Lung (tissue), 12 donors: Measurements from ENCODE around the gene HECTD4. TPM values are rescaled to one million over a fixed set of nuclear protein-coding genes. Genes with fewer than 3 reads are reported as not detected.
A peak's percentile ranks its signal among the peaks of the same experiment; 100 is the strongest.

Source experiments
- ATAC-seq: fragments of 200-7000 bp; cut with Tn5 transposase; one replicate; pipeline ENCODE4 v1.9.1; 2020; ENCODE audit warnings: moderate number of reproducible peaks; ENCODE audit not compliant: insufficient read depth, low FRiP score
- DNase-seq, 3 donors: peaks; one replicate each; pipeline ENCODE4 v3.0.0-alpha.2; 2013 to 2017
- H3K27ac ChIP-seq, 2 donors: one replicate each; pipeline ENCODE4 v1.5.1; 2013; ENCODE audit warnings: mild to moderate bottlenecking in 2 of 2, moderate library complexity in 2 of 2, control low read depth in 1 of 2, inconsistent platforms in 1 of 2, low read depth in 1 of 2, low read length in 1 of 2
- H3K27me3 ChIP-seq, 3 donors: one replicate each; pipeline ENCODE4 v1.5.1; 2013; ENCODE audit warnings: low read length in 2 of 3; ENCODE audit not compliant: control insufficient read depth in 3 of 3, insufficient read depth in 3 of 3
- H3K36me3 ChIP-seq, 4 donors: one replicate each; pipeline ENCODE4 v1.5.1; 2013; ENCODE audit warnings: low read length in 4 of 4, mild to moderate bottlenecking in 1 of 4, moderate library complexity in 1 of 4; ENCODE audit not compliant: control insufficient read depth in 4 of 4, insufficient read depth in 4 of 4
- H3K4me1 ChIP-seq, 5 donors: one replicate each; pipeline ENCODE4 v1.5.1; 2013; ENCODE audit warnings: low read length in 5 of 5, mild to moderate bottlenecking in 2 of 5, moderate library complexity in 1 of 5; ENCODE audit not compliant: control insufficient read depth in 5 of 5, insufficient read depth in 5 of 5
- H3K4me3 ChIP-seq: one replicate; pipeline ENCODE4 v1.5.1; 2013; ENCODE audit warnings: mild to moderate bottlenecking, control low read depth, moderate library complexity
- H3K9ac ChIP-seq, 2 donors: one replicate each; pipeline ENCODE4 v1.5.1; 2013; ENCODE audit warnings: low read length in 2 of 2, control low read depth in 1 of 2; ENCODE audit not compliant: insufficient read depth in 1 of 2
- H3K9me3 ChIP-seq, 4 donors: one replicate each; pipeline ENCODE4 v1.5.1; 2013; ENCODE audit warnings: low read length in 3 of 4, mild to moderate bottlenecking in 1 of 4, moderate library complexity in 1 of 4; ENCODE audit not compliant: control insufficient read depth in 4 of 4, insufficient read depth in 3 of 4
- CTCF ChIP-seq: IDR thresholded peaks from 2 replicates; pipeline ENCODE4 v1.5.1; 2012; ENCODE audit warnings: mild to moderate bottlenecking; ENCODE audit errors: control extremely low read depth, extremely low read depth
- WGBS, 2 donors: extraction: QIAGEN DNeasy Blood & Tissue Kit; methylation state at CpG; one replicate each; pipeline ENCODE4 v1.1.7; 2013; 5-methylcytosine and 5-hydroxymethylcytosine counted together
- polyA plus RNA-seq, 2 donors: library from polyadenylated mRNA; stranded (reverse); fragments of 200-250 nt; gene quantifications; one replicate each; pipeline ENCODE4 v1.2.1, GENCODE V29; 2013
- total RNA-seq, 2 donors: library from RNA; depleted of rRNA in 1 of 2; stranded (reverse); fragments of >200 nt in 1 of 2; gene quantifications; one replicate each; pipeline ENCODE4 v1.2.1, GENCODE V29; 2014 to 2021
- donor health status: control.
- donor health status: control.
- donor health status: Bipolar disorder and iron deficiency.
- donor health status: healthy.
- donor health status: DM: yes; HTN: yes; CAD: no.

The HECTD4 gene
- total and polyA plus RNA-seq, 4 donors = 4.5 to 96.5 (median 35.7) TPM

GRCh38 chr12:112331886-112332285 lies 50.3 kb downstream of the HECTD4 start:
- Histone ChIP-seq H3K27me3 (no peaks in the 10 kb centered on the region), H3K4me3 (no peak overlapping the region), H3K9me3 (no peaks in the 10 kb centered on the region), H3K36me3 (no peaks in the 10 kb centered on the region), H3K9ac (no peak overlapping the region), H3K27ac (no peak overlapping the region), H3K4me1 (peaks cover 0 to 30% (median 2%) of the 10 kb centered on the region in 5 donors)
- TF ChIP-seq CTCF = no peak
- WGBS, 2 donors = 65 to 75% methylated on average over 4 of the region's 4 CpGs
- DNase-seq (no peak), ATAC-seq (no peak)

- TF ChIP-seq CTCF = no peak
- Histone ChIP-seq H3K36me3 (no peaks in the 10 kb centered on the region), H3K9ac (no peak overlapping the region), H3K27me3 (no peaks in the 10 kb centered on the region), H3K4me3 (no peak overlapping the region), H3K27ac (no peak overlapping the region), H3K9me3 (no peaks in the 10 kb centered on the region), H3K4me1 (peaks cover 0 to 30% (median 2%) of the 10 kb centered on the region in 5 donors)
- ATAC-seq = no peak
- WGBS, 2 donors = 83 to 89% methylated on average over 4 of the region's 4 CpGs
- DNase-seq = peak in 2 of 3 donors; percentile 33 to 45
Measured at GRCh38 chr12:112330706-112331105, 51.5 kb downstream of the HECTD4 start.

GRCh38 chr12:112328456-112329124 lies 53.6 kb downstream of the HECTD4 start:
- Histone ChIP-seq H3K36me3 (no peaks in the 10 kb centered on the region), H3K4me1 (peaks cover 0 to 30% (median 2%) of the 10 kb centered on the region in 5 donors), H3K4me3 (no peak overlapping the region), H3K9me3 (no peaks in the 10 kb centered on the region), H3K27ac (no peak overlapping the region), H3K27me3 (no peaks in the 10 kb centered on the region), H3K9ac (no peak overlapping the region)
- peak in 2 of 3 donors; percentile 76 to 82 for DNase-seq
- TF ChIP-seq CTCF = no peak
- WGBS, 2 donors = 67 to 76% methylated on average over 3 of the region's 3 CpGs
- ATAC-seq = no peak
